Transverse colon (tissue), 4 donors: Measurements from ENCODE around the gene ABCC1. TPM values are rescaled to one million over a fixed set of nuclear protein-coding genes. Genes with fewer than 3 reads are reported as not detected.

Experiments
- DNase-seq: peaks from one replicate; pipeline ENCODE4 v3.0.0-alpha.2; 2019
- H3K27ac ChIP-seq, 4 donors: fragments of 200-600 bp; sonication (generic); 2 replicates each; pipeline ENCODE4 v1.5.1; 2016 to 2018; ENCODE audit warnings: inconsistent platforms in 4 of 4
- H3K27me3 ChIP-seq: fragments of 200-600 bp; sonication (generic); 2 replicates; pipeline ENCODE4 v1.5.1; 2017; ENCODE audit warnings: inconsistent platforms
- H3K36me3 ChIP-seq, 4 donors: fragments of 200-600 bp; sonication (generic); 2 replicates each; pipeline ENCODE4 v1.5.1; 2017 to 2019; ENCODE audit warnings: inconsistent platforms in 4 of 4
- H3K4me1 ChIP-seq, 4 donors: fragments of 200-600 bp; sonication (generic); 2 replicates each; pipeline ENCODE4 v1.5.1; 2017 to 2020; ENCODE audit warnings: inconsistent platforms in 4 of 4
- H3K4me3 ChIP-seq, 4 donors: fragments of 200-600 bp; sonication (generic); 1 replicate in 1 of 4; 2 replicates in 3 of 4; pipeline versions ENCODE4 v1.5.1 to v1.6.1; 2017 to 2019; ENCODE audit warnings: inconsistent platforms in 4 of 4
- H3K9me3 ChIP-seq, 2 donors: fragments of 200-600 bp; sonication (generic); 2 replicates each; pipeline ENCODE4 v1.5.1; 2017 to 2019; ENCODE audit warnings: inconsistent platforms in 2 of 2
- EP300 ChIP-seq: sonication (generic); formaldehyde crosslinking; IDR thresholded peaks from one replicate; pipeline ENCODE4 v1.6.1; 2017; ENCODE audit warnings: antibody characterized with exemption, low read depth
- POLR2A ChIP-seq: fragments of 450-650 bp; IDR thresholded peaks from one replicate; pipeline ENCODE4 v1.6.1; 2016; ENCODE audit warnings: antibody characterized with exemption, mild to moderate bottlenecking, moderate library complexity
- POLR2AphosphoS5 ChIP-seq, 3 donors: sonication (generic); formaldehyde crosslinking; IDR thresholded peaks; one replicate each; pipeline ENCODE4 v1.6.1; 2016; ENCODE audit warnings: antibody characterized with exemption in 3 of 3
- WGBS, 2 donors: methylation state at CpG; one replicate each; pipeline ENCODE4 v1.1.5; 2018; ENCODE audit warnings: low coverage in 1 of 2; 5-methylcytosine and 5-hydroxymethylcytosine counted together
- in situ Hi-C, 4 donors: fragments of 200-750 bp; cut with MboI; loops; one replicate each; pipeline versions ENCODE4 v1.15.0 to v1.15.1; 2017; ENCODE audit warnings: low sequenced_read_pairs in 3 of 4, low pct_ligation_motif_present in 1 of 4, low pct_unique_long_range_greater_than_20kb in 1 of 4
- intact Hi-C: fragments of 100-400 bp; cut with DNase I; formaldehyde crosslinking; loops from one replicate; pipeline ENCODE4 v1.15.1; 2023; ENCODE audit warnings: low total_unique reads
- total RNA-seq, 4 donors: library from RNA; depleted of rRNA; stranded (reverse); fragments of >200 nt; gene quantifications; one replicate each; pipeline ENCODE4 v1.1.0, GENCODE V29; 2016
- TF ChIP-seq, protein P1 (sequence below), 5 experiments: fragments of 200-600 bp in 3 of 5; fragments of 450-650 bp in 2 of 5; sonication (generic) in 3 of 5; IDR thresholded peaks; 1 replicate in 2 of 5; 2 replicates in 3 of 5; pipeline ENCODE4 v1.5.1; 2016 to 2017; ENCODE audit warnings: antibody characterized with exemption in 5 of 5, inconsistent platforms in 3 of 5, mild to moderate bottlenecking in 2 of 5, moderate library complexity in 1 of 5

Gene ABCC1
- total RNA-seq, 4 donors from 2014 or later, result 17.1 to 67.3 (median 36.9) TPM

DNA sequence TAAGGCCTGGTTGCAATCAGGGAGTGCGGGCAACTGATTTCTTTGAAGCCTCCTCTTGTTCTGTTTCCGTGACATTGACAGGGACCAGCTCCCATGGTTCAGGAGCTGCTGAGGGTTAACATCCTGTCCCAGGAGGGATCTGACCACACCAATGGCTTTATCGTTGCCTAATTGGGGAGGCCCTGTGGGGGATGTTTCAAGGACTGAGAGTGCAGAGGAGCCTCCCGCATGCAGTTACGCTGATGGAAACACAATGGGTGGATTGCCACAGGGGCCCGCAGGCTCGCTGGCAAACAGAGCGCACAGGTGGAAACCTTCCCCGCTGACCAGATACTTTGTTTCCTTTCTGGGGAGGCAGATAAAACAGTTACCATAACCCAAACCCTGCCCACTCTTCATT is 23.8 kb upstream of the ABCC1 start:
- in situ Hi-C loops (no loop called here), intact Hi-C loops (no loop called here)
- WGBS, 2 donors, result 77 to 94% methylated on average over 3 to 9 of the region's 9 CpGs
- Histone ChIP-seq H3K27me3 (no peaks in the 10 kb centered on the region), H3K9me3 (no peaks in the 10 kb centered on the region), H3K4me3 (no peak overlapping the region), H3K4me1 (peaks cover 0 to 9% (median 4%) of the 10 kb centered on the region in 4 donors), H3K27ac (no peak overlapping the region), H3K36me3 (no peaks in the 10 kb centered on the region)
- TF ChIP-seq POLR2AphosphoS5 (IDR thresholded peaks at IDR 0.05) (no peak), EP300 (no peak), POLR2A (no peak)
- TF ChIP-seq, protein P1, sequence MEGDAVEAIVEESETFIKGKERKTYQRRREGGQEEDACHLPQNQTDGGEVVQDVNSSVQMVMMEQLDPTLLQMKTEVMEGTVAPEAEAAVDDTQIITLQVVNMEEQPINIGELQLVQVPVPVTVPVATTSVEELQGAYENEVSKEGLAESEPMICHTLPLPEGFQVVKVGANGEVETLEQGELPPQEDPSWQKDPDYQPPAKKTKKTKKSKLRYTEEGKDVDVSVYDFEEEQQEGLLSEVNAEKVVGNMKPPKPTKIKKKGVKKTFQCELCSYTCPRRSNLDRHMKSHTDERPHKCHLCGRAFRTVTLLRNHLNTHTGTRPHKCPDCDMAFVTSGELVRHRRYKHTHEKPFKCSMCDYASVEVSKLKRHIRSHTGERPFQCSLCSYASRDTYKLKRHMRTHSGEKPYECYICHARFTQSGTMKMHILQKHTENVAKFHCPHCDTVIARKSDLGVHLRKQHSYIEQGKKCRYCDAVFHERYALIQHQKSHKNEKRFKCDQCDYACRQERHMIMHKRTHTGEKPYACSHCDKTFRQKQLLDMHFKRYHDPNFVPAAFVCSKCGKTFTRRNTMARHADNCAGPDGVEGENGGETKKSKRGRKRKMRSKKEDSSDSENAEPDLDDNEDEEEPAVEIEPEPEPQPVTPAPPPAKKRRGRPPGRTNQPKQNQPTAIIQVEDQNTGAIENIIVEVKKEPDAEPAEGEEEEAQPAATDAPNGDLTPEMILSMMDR (IDR thresholded peaks at IDR 0.05), result no peak
- DNase-seq, result no peak

DNA sequence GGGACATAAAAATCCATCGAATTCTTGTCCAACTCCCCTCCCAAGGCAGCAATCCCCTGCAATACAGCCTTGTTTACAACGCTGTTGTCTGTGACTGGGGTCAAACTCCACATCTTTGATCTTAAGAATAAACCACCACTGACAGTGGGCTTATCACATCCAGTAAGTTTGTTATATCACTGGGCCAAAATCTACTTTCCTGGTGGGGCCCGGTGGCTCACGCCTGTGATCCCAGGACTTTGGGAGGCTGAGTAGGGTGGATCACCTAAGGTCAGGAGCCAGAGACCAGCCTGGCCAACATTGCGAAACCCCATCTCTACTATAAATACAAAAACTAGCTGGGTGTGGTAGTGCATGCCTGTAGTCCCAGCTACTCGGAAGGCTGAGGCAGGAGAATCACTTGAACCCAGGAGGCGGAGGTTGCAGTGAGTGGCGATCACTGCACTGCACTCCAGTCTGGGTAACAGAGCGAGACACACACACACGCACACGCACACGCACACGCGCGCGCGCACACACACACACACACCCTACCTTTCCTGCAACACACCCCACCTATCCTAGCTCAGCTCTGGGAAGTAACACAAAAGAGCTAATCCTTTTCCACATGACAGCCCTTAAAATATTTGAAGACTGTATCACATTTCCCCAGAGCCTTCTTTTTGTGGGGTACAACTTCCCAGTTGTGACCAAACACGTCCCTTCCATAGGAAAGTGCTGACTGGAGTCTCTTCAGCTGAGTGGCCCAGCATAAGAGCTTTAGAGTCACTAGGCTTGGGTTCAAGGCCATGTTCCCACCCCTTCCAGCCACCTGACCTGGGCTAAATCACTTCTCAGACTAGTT is 20.9 kb upstream of the ABCC1 start:
- H3K4me1 ChIP-seq, result peaks cover 0 to 9% (median 4%) of the 10 kb centered on the region in 4 donors
- H3K9me3 ChIP-seq, result no peaks in the 10 kb centered on the region
- 80% methylated on average over 1 to 18 of the region's 18 CpGs for WGBS, 2 donors
- H3K4me3 ChIP-seq, result no peak overlapping the region
- no peaks in the 10 kb centered on the region for H3K36me3 ChIP-seq
- in situ Hi-C loops, result no loop called here
- intact Hi-C loops, result no loop called here
- H3K27me3 ChIP-seq, result no peaks in the 10 kb centered on the region
- DNase-seq, result peak; percentile 30
- TF ChIP-seq POLR2AphosphoS5 (IDR thresholded peaks at IDR 0.05), result no peak
- TF ChIP-seq, protein P1 (IDR thresholded peaks at IDR 0.05), result no peak
- TF ChIP-seq EP300, result no peak
- no peak for TF ChIP-seq POLR2A
- no peak overlapping the region for H3K27ac ChIP-seq

DNA sequence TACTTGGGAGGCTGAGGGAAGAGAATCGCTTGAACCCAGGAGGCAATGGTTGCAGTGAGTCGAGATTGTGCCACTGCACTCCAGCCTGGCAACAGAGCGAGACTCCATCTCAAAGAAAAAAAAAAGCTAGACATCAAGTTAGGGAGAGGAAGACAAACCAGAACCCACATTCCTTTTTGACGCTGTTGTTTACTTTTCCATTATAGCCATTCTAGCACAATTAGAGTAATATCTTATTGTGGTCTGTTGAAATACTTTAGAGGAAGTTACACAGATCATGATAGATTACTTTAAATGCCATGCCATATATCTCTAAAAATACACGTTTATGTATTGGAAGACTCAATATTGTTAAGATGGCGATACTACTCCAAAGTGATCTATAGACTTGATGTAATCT is 16.5 kb upstream of the ABCC1 start:
- intact Hi-C loops, result no loop called here
- in situ Hi-C loops, result no loop called here
- peaks cover 0 to 9% (median 4%) of the 10 kb centered on the region in 4 donors for H3K4me1 ChIP-seq
- no peaks in the 10 kb centered on the region for H3K36me3 ChIP-seq
- no peak overlapping the region for H3K4me3 ChIP-seq
- no peak overlapping the region for H3K27ac ChIP-seq
- H3K9me3 ChIP-seq, result peaks cover 5 to 9% of the 10 kb centered on the region in 2 donors
- no peak for TF ChIP-seq EP300
- no peak for TF ChIP-seq POLR2AphosphoS5 (IDR thresholded peaks at IDR 0.05)
- TF ChIP-seq POLR2A, result no peak
- TF ChIP-seq, protein P1 (IDR thresholded peaks at IDR 0.05), result no peak
- no peak for DNase-seq
- WGBS, 2 donors, result 0 to 62% methylated on average over 2 to 6 of the region's 6 CpGs
- H3K27me3 ChIP-seq, result no peaks in the 10 kb centered on the region

DNA sequence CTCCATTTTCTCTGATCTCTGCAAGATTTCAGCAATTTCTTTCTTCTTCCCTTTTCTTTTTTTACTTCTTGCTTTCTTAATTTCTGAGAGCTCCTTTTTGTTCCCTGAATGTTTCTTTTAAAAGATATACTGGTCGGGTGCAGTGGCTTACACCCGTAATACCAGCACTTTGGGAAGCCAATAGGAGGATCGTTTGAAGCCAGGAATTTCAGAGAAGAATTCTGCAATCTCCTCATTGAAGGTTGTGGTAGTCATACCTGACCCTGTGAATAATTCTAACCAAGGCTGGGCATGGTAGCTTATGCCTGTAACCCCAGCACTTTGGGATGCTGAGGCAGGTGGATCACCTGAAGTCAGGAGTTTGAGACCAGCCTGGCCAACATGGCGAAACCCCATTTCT is 15.6 kb upstream of the ABCC1 start:
- Histone ChIP-seq H3K4me3 (no peak overlapping the region), H3K27ac (no peak overlapping the region), H3K27me3 (no peaks in the 10 kb centered on the region), H3K4me1 (peaks cover 0 to 2% (median under 1%) of the 10 kb centered on the region in 4 donors), H3K9me3 (peaks cover 5 to 9% of the 10 kb centered on the region in 2 donors), H3K36me3 (no peaks in the 10 kb centered on the region)
- in situ Hi-C loops, result no loop called here
- intact Hi-C loops, result no loop called here
- WGBS, 2 donors, result 79 to 94% methylated on average over 2 to 4 of the region's 4 CpGs
- no peak for DNase-seq
- TF ChIP-seq POLR2AphosphoS5 (IDR thresholded peaks at IDR 0.05) (no peak), EP300 (no peak), POLR2A (no peak)
- TF ChIP-seq, protein P1 (IDR thresholded peaks at IDR 0.05), result no peak
